Neural progenitor cell (in vitro differentiated cells): ENCODE measurements around the gene PCDHGA12.

Experiments used
- EZH2 ChIP-seq: fragments of 200-600 bp; sonication (generic); IDR thresholded peaks from 2 replicates; pipeline ENCODE4 v1.6.1; 2017; ENCODE audit warnings: antibody characterized with exemption, mild to moderate bottlenecking, moderate library complexity
- TF ChIP-seq, protein P1 (sequence below): fragments of 200-600 bp; sonication (generic); IDR thresholded peaks from 2 replicates; pipeline ENCODE4 v1.5.1; 2017; ENCODE audit warnings: antibody characterized with exemption, mild to moderate bottlenecking

DNA sequence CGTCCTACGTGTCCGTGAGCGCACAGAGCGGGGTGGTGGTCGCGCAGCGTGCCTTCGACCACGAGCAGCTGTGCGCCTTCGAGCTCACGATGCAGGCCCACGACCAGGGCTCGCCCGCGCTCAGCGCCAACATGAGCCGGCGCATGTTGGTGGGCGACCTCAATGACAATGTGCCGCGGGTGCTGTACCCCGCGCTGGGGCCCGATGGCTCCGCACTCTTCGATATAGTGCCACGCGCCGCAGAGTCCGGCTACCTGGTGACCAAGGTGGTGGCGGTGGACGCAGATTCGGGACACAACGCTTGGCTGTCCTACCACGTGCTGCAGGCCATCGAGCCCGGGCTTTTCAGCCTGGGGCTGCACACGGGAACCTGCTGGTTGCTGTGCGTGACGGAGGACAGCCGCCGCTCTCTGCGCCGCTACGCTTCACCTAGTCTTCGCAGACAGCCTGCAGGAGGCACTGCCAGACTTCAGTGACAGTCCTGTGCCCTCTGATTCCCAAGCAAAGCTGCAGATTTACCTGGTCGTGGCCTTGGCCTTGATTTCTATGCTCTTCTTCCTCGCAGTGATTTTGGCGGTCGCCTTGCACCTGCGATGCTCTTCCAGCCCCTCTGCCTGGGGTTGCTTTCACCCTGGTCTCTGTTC, 2.4 kb upstream of the PCDHGA12 start:
- TF ChIP-seq, protein P1, sequence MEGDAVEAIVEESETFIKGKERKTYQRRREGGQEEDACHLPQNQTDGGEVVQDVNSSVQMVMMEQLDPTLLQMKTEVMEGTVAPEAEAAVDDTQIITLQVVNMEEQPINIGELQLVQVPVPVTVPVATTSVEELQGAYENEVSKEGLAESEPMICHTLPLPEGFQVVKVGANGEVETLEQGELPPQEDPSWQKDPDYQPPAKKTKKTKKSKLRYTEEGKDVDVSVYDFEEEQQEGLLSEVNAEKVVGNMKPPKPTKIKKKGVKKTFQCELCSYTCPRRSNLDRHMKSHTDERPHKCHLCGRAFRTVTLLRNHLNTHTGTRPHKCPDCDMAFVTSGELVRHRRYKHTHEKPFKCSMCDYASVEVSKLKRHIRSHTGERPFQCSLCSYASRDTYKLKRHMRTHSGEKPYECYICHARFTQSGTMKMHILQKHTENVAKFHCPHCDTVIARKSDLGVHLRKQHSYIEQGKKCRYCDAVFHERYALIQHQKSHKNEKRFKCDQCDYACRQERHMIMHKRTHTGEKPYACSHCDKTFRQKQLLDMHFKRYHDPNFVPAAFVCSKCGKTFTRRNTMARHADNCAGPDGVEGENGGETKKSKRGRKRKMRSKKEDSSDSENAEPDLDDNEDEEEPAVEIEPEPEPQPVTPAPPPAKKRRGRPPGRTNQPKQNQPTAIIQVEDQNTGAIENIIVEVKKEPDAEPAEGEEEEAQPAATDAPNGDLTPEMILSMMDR, result no peak
- no peak for TF ChIP-seq EZH2
